HepG2 (cell line): ENCODE results near the gene NOP9. TPM values are rescaled to one million over a fixed set of nuclear protein-coding genes. Genes with fewer than 3 reads are reported as not detected.
A peak's percentile ranks its signal among the peaks of the same experiment; 100 is the strongest.
"Not testable (repeated sequence)": the region's sequence is repeated elsewhere in the genome, so short reads cannot be mapped to it uniquely, and the experiment has no call there.

Experiments
- CREB1 ChIP-seq, 2 experiments: fragments of 450-650 bp in 1 of 2; IDR thresholded peaks; 2 replicates each; pipeline ENCODE4 v1.6.1; 2016 to 2017; ENCODE audit warnings: control low read depth in 1 of 2, mild to moderate bottlenecking in 1 of 2, missing compliant biosample characterization in 1 of 2, missing genetic modification characterization in 1 of 2
- ELF3 ChIP-seq: IDR thresholded peaks from 2 replicates; pipeline ENCODE4 v1.6.1; 2016; ENCODE audit warnings: missing genetic modification reagents, missing compliant biosample characterization
- FOSL2 ChIP-seq: sonication (generic); formaldehyde crosslinking; IDR thresholded peaks from 2 replicates; pipeline ENCODE4 v1.4.0; 2020; ENCODE audit warnings: missing genetic modification reagents
- GATAD1 ChIP-seq: IDR thresholded peaks from 2 replicates; pipeline ENCODE4 v1.6.1; 2016; ENCODE audit warnings: missing genetic modification reagents, missing compliant biosample characterization
- GATAD2A ChIP-seq: IDR thresholded peaks from 2 replicates; pipeline ENCODE4 v1.6.1; 2016
- HOXA3 ChIP-seq: sonication (generic); formaldehyde crosslinking; IDR thresholded peaks from 2 replicates; pipeline ENCODE4 v1.5.0; 2020; ENCODE audit warnings: missing genetic modification reagents
- IRF2 ChIP-seq: IDR thresholded peaks from 2 replicates; pipeline ENCODE4 v1.6.1; 2018; ENCODE audit warnings: missing genetic modification reagents, missing compliant biosample characterization
- KDM2A ChIP-seq: sonication (generic); formaldehyde crosslinking; IDR thresholded peaks from 2 replicates; pipeline ENCODE4 v1.4.0; 2020; ENCODE audit warnings: low read depth, missing genetic modification reagents, borderline replicate concordance
- NFKB2 ChIP-seq: sonication (generic); formaldehyde crosslinking; IDR thresholded peaks from 2 replicates; pipeline ENCODE4 v1.4.0; 2020; ENCODE audit warnings: missing genetic modification reagents, borderline replicate concordance
- RAD21 ChIP-seq: fragments of 450-650 bp; formaldehyde crosslinking; IDR thresholded peaks from 2 replicates; pipeline ENCODE4 v1.5.0; 2020; ENCODE audit warnings: mild to moderate bottlenecking
- SMC3 ChIP-seq: IDR thresholded peaks from 2 replicates; pipeline ENCODE4 v1.6.1; 2011; ENCODE audit warnings: low read length, improper control_type of control experiment
- STAG1 ChIP-seq: sonication (generic); formaldehyde crosslinking; IDR thresholded peaks from 2 replicates; pipeline ENCODE4 v1.4.0; 2020; ENCODE audit warnings: missing genetic modification reagents
- THAP11 ChIP-seq: IDR thresholded peaks from 2 replicates; pipeline ENCODE4 v1.6.1; 2016; ENCODE audit warnings: missing biosample characterization, missing genetic modification reagents
- ZNF543 ChIP-seq: sonication (generic); formaldehyde crosslinking; IDR thresholded peaks from 2 replicates; pipeline ENCODE4 v1.4.0; 2020; ENCODE audit warnings: mild to moderate bottlenecking, missing genetic modification reagents
- ZNF547 ChIP-seq: sonication (generic); formaldehyde crosslinking; IDR thresholded peaks from 2 replicates; pipeline ENCODE4 v1.5.1; 2020; ENCODE audit warnings: mild to moderate bottlenecking, missing genetic modification reagents
- polyA plus RNA-seq, 8 experiments: library from polyadenylated mRNA; depleted of rRNA in 3 of 8; stranded (reverse) in 7 of 8; unstranded in 1 of 8; fragments of >200 nt; fragmentation: Illumina TruSeq in 4 of 8; extraction: Trizol in 4 of 8; gene quantifications; 2 replicates each; pipeline versions ENCODE4 v1.2.1 to v1.2.3, GENCODE V29; 2011 to 2016; ENCODE audit warnings: low read depth in 4 of 8, missing spikeins in 1 of 8, mixed read lengths in 1 of 8; ENCODE audit not compliant: insufficient read depth in 1 of 8
- total RNA-seq, 5 experiments: library from RNA; depleted of rRNA; stranded (reverse); fragments of >200 nt; fragmentation: Illumina TruSeq; extraction: Trizol; gene quantifications; 2 replicates each; pipeline ENCODE4 v1.2.3, GENCODE V29; 2016; ENCODE audit warnings: low read depth in 1 of 5
- TF ChIP-seq, protein P1 (sequence below): sonication (generic); formaldehyde crosslinking; IDR thresholded peaks from 2 replicates; pipeline ENCODE4 v1.5.0; 2020; ENCODE audit warnings: mild to moderate bottlenecking, missing genetic modification reagents, borderline replicate concordance
- TF ChIP-seq, protein P2 (sequence below): IDR thresholded peaks from 2 replicates; pipeline ENCODE4 v1.4.0; 2020; ENCODE audit warnings: mild to moderate bottlenecking, missing genetic modification reagents
- TF ChIP-seq, protein P3 (sequence below): sonication (generic); formaldehyde crosslinking; IDR thresholded peaks from 2 replicates; pipeline ENCODE4 v1.4.0; 2020; ENCODE audit warnings: missing genetic modification reagents
- TF ChIP-seq, protein P4 (sequence below): sonication (generic); IDR thresholded peaks from 2 replicates; pipeline ENCODE4 v1.6.1; 2016; ENCODE audit warnings: low read depth, borderline replicate concordance

NOP9 gene
- total and polyA plus RNA-seq, 2 of the 13 experiments (the other 11 are each of a cell fraction or from before 2014, with no cell fraction given): 24.5 to 61.6 TPM

DNA sequence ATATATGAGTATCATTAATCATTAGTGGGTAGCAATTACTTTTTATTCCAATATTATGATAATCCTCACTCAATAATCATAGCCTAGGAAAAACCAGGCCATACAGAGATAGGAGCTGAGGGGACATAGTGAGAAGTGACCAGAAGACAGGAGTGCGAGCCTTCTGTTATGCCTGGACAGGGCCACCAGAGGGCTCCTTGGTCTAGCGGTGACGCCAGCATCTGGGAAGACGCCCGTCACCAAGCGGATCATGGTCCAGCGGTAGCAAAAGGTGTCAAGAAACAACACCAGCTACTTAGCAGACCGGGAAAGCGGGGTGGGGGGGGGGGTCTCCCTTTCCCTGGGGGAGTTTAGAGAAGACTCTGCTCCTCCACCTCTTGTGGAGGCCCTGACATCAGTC, 28.3 kb downstream of the NOP9 start (continued):
- TF ChIP-seq KDM2A (CRISPR knock-in tag) (peak; percentile 90), ELF3 (CRISPR knock-in tag) (0 out of 2 replicates have a peak, but pooled peaks have one; percentile 35), THAP11 (0 out of 2 replicates have a peak, but pooled peaks have one; percentile 31), SMC3 (peak; percentile 19; the same call in 1 of the 2 replicates), NFKB2 (CRISPR knock-in tag) (0 out of 2 replicates have a peak, but pooled peaks have one; percentile 57), ZNF543 (0 out of 2 replicates have a peak, but pooled peaks have one; percentile 31), IRF2 (CRISPR knock-in tag) (0 out of 2 replicates have a peak, but pooled peaks have one; percentile 41), RAD21 (peak; percentile 68), STAG1 (CRISPR knock-in tag) (peak; percentile 81), GATAD2A (CRISPR knock-in tag) (0 out of 2 replicates have a peak, but pooled peaks have one; percentile 24), HOXA3 (peak; percentile 48; the same call in 1 of the 2 replicates), FOSL2 (CRISPR knock-in tag) (peak; percentile 41), GATAD1 (CRISPR knock-in tag) (peak; percentile 21; the same call in 1 of the 2 replicates), ZNF547 (0 out of 2 replicates have a peak, but pooled peaks have one; percentile 64), CREB1 (IDR thresholded peaks at IDR 0.05) (peak; percentile 79)
- TF ChIP-seq, protein P1, sequence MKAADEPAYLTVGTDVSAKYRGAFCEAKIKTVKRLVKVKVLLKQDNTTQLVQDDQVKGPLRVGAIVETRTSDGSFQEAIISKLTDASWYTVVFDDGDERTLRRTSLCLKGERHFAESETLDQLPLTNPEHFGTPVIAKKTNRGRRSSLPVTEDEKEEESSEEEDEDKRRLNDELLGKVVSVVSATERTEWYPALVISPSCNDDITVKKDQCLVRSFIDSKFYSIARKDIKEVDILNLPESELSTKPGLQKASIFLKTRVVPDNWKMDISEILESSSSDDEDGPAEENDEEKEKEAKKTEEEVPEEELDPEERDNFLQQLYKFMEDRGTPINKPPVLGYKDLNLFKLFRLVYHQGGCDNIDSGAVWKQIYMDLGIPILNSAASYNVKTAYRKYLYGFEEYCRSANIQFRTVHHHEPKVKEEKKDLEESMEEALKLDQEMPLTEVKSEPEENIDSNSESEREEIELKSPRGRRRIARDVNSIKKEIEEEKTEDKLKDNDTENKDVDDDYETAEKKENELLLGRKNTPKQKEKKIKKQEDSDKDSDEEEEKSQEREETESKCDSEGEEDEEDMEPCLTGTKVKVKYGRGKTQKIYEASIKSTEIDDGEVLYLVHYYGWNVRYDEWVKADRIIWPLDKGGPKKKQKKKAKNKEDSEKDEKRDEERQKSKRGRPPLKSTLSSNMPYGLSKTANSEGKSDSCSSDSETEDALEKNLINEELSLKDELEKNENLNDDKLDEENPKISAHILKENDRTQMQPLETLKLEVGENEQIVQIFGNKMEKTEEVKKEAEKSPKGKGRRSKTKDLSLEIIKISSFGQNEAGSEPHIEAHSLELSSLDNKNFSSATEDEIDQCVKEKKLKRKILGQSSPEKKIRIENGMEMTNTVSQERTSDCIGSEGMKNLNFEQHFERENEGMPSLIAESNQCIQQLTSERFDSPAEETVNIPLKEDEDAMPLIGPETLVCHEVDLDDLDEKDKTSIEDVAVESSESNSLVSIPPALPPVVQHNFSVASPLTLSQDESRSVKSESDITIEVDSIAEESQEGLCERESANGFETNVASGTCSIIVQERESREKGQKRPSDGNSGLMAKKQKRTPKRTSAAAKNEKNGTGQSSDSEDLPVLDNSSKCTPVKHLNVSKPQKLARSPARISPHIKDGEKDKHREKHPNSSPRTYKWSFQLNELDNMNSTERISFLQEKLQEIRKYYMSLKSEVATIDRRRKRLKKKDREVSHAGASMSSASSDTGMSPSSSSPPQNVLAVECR (CRISPR knock-in tag): 0 out of 2 replicates have a peak, but pooled peaks have one; percentile 35
- TF ChIP-seq, protein P2, sequence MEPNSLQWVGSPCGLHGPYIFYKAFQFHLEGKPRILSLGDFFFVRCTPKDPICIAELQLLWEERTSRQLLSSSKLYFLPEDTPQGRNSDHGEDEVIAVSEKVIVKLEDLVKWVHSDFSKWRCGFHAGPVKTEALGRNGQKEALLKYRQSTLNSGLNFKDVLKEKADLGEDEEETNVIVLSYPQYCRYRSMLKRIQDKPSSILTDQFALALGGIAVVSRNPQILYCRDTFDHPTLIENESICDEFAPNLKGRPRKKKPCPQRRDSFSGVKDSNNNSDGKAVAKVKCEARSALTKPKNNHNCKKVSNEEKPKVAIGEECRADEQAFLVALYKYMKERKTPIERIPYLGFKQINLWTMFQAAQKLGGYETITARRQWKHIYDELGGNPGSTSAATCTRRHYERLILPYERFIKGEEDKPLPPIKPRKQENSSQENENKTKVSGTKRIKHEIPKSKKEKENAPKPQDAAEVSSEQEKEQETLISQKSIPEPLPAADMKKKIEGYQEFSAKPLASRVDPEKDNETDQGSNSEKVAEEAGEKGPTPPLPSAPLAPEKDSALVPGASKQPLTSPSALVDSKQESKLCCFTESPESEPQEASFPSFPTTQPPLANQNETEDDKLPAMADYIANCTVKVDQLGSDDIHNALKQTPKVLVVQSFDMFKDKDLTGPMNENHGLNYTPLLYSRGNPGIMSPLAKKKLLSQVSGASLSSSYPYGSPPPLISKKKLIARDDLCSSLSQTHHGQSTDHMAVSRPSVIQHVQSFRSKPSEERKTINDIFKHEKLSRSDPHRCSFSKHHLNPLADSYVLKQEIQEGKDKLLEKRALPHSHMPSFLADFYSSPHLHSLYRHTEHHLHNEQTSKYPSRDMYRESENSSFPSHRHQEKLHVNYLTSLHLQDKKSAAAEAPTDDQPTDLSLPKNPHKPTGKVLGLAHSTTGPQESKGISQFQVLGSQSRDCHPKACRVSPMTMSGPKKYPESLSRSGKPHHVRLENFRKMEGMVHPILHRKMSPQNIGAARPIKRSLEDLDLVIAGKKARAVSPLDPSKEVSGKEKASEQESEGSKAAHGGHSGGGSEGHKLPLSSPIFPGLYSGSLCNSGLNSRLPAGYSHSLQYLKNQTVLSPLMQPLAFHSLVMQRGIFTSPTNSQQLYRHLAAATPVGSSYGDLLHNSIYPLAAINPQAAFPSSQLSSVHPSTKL: peak; percentile 33; the same call in 1 of the 2 replicates
- TF ChIP-seq, protein P3, sequence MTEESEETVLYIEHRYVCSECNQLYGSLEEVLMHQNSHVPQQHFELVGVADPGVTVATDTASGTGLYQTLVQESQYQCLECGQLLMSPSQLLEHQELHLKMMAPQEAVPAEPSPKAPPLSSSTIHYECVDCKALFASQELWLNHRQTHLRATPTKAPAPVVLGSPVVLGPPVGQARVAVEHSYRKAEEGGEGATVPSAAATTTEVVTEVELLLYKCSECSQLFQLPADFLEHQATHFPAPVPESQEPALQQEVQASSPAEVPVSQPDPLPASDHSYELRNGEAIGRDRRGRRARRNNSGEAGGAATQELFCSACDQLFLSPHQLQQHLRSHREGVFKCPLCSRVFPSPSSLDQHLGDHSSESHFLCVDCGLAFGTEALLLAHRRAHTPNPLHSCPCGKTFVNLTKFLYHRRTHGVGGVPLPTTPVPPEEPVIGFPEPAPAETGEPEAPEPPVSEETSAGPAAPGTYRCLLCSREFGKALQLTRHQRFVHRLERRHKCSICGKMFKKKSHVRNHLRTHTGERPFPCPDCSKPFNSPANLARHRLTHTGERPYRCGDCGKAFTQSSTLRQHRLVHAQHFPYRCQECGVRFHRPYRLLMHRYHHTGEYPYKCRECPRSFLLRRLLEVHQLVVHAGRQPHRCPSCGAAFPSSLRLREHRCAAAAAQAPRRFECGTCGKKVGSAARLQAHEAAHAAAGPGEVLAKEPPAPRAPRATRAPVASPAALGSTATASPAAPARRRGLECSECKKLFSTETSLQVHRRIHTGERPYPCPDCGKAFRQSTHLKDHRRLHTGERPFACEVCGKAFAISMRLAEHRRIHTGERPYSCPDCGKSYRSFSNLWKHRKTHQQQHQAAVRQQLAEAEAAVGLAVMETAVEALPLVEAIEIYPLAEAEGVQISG (CRISPR knock-in tag): 0 out of 2 replicates have a peak, but pooled peaks have one; percentile 33
- not testable (repeated sequence) for TF ChIP-seq CREB1 (CRISPR knock-in tag; IDR thresholded peaks at IDR 0.05)
- TF ChIP-seq, protein P4, sequence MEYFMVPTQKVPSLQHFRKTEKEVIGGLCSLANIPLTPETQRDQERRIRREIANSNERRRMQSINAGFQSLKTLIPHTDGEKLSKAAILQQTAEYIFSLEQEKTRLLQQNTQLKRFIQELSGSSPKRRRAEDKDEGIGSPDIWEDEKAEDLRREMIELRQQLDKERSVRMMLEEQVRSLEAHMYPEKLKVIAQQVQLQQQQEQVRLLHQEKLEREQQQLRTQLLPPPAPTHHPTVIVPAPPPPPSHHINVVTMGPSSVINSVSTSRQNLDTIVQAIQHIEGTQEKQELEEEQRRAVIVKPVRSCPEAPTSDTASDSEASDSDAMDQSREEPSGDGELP: 0 out of 2 replicates have a peak, but pooled peaks have one; percentile 16
- TF ChIP-seq, all 625 proteins: peak for 33; not testable (repeated sequence) for 592
